COLO829 (cell line): ENCODE measurements around the gene UROS.

Source experiments
- DNase-seq: peaks from one replicate; pipeline ENCODE4 v3.0.0; 2012; ENCODE audit warnings: low spot score

Gene UROS

GRCh38 chr10:125822878-125823662, at the start of gene UROS, which contains the start of gene BCCIP:
Gene UROS (minus strand): TSS chr10:125823258. CDS start chr10:125816499, 6,759 bp downstream.
Gene BCCIP (plus strand): TSS chr10:125823546. CDS start chr10:125823558, 12 bp downstream.
- peak; percentile 78 for DNase-seq

- DNase-seq: no peak
These were observed 48.3 kb upstream of the UROS start for GRCh38 chr10:125871338-125871737.

DNA sequence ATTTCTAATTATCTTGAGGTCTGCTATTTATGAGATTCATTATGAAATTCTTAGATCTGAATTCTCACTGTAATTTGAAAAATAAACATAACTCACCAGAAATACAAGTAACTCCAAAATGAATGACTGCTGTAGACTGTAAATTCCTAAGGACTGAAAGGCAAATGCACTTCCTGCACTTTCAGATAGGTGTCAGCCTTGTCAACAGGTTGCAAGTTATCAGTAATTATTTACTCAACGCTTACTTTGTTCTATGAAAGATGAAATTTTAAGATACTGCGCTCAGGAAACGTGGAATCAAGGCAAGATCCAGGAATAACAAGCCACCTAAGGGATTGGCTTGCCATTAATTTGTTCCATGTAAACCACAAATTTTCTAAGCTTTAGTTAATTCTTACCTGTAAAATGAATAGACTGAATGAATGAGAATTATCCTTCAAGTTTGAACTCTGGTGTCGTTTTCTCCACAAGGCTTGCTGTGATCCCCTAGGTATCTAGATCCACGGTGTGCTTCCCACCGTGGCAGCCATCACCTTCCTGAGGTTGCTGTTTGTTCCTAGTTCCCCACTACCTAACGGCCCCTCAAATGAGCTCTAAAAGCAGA, 45.4 kb upstream of the UROS start:
- peak; percentile 12 for DNase-seq

DNA sequence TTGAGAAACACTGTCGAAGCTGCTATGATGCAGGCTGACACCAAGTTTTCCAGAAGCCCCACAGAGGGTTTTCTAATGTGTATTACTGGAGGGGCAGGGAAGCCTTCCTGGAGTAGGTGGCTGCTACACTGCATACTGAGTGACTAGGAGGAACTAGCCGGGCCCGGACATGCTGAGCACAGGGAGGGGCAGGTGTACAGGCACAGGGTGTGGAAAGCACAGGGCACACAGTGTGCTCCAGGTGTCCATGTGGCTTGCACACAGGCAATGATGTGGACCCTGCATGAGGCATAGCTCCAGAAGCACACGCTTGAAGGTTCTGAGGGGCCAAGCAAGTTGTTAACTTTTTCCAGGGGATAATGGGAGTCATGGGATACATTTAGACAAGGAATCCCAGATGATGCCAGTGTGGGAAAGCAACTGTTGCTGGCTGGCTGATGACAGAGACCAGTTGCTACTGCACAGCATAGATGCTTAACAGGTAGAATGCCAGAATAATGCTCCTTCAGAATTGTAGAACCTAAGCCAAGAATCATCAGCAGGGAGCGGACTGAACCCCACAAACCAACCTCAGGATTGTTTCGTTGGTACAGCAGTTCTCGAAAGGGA, 43.5 kb upstream of the UROS start:
- no peak for DNase-seq

- no peak for DNase-seq
These were observed 42.1 kb upstream of the UROS start for GRCh38 chr10:125865120-125865519.

GRCh38 chr10:125859128-125859817, 36.2 kb upstream of the UROS start:
- no peak for DNase-seq

DNA sequence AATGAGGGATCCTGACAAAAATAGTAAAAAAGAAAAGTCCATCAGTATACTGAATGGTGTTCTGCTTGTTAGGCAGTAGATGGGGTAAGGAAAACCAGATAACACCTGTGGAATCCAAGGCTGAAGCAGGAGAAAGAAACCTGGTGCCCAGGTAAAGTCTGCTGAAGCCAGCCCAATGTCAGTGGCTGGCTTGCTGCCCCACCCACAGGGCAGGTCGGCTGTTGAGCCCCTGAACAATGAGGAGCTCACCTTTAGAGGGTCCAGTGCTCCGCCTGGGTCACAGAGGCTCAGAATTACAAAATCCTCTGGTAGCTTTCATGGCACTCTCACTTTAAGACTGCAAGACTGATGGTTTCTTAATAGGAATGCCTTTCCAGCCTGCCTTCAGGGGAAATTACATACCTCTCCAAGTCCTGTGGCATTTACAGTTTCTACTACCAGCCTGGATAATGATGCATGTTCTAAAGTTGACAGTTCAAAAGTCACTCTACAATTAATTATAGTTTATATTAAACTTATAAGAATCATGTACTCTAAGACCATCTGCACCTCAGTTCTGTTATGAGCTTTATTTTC, 34.2 kb upstream of the UROS start:
- no peak for DNase-seq

DNA sequence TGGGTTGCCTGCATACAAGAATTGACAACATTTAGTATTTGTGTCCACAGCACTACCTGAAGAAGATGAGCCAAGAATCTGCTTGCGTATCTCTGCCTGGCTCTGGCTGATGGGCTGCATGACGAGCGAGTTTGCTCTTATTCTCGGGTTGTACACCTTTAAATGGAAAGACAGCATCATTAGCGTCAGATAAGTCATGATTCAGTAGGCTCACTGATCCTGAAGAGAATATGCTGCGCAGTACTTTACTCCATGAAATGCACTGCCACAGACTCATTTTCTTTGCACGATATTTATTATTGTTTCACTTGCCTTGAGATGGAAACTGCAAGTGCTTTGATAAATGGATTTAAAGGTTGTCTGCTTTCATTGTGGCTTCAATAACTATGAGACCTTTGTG, 29.4 kb upstream of the UROS start:
- no peak for DNase-seq

DNA sequence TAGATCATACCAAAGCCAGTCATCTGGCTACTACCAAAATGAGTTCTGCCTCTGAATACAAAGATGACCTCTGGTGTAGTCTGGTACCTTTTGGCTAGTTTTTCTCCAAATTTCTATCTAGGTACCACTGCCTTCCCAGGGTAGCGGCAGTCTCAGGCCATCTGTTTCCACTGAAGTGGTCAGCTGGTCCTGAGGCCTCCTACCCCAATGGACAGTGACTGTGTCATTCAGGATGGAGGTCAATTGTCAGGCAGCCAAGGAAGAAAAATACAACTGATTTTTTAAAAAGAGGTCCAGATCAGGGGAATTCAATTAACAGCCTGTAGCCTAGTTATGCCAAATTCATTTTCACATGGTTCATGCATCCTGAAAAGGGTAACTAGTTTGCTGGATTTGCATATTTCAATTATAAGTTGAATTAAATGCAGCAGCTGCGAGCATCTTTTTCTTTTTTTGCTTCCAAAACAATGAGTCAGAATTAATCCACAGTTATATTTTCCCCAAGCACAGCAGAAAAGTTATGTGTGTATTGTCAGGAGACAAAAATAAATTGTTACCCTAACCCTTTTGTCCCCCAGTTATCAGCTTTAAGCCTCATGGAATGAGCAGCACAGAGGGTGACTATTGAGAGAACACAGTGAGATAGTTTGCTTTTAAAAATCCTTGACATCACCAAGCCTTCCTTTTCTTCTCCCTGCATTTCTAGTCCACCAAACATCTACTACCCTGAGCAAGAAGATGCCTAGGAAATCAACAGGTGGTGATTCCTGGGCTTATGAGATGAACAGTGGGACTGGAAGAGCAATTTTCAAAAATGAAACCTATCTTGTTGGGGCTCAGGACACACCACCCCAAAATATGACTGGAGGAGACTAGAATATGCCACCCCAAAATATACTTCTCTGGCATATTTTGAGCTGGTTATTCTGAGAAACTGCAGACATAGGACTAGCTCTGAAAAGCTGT, 28.0 kb upstream of the UROS start:
- no peak for DNase-seq

DNA sequence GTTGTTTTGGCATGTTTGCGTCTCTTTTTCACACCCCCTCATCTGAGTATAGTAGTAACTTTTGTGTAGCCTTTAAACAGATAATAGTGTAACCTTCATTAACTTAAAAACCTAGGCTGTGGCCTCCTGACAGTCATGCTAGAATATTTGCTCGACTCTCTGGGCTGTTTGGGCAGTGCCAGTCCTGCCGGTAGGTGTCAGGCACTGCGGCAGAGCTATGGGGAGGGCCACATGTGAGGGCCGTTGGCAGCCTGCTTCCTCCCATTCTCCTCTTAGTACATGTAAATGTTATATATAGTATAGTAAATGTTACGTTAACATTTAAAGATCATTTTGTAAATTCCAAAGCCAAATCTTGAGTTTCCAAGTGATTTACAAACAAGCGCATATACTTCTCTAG, 26.4 kb upstream of the UROS start:
- DNase-seq: no peak

DNA sequence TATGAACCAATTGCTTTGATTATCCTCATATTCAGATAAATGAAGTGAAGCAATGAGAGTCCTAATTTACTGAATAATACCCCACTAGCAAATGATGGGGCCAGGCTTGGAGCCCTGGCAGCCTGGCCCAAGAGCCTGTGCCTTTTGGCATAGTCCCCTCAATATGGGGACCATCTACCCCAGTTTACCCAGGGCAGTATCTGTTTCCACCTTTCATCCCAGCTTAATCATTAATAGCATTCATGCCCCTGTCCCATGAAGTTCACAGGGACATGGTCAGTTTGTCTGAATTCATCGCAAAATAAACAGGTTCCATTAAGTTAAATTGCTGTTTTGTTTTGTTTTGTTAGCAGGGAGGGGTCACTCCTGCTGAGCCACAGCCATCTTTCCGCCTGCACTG, 25.8 kb upstream of the UROS start:
- no peak for DNase-seq

DNA sequence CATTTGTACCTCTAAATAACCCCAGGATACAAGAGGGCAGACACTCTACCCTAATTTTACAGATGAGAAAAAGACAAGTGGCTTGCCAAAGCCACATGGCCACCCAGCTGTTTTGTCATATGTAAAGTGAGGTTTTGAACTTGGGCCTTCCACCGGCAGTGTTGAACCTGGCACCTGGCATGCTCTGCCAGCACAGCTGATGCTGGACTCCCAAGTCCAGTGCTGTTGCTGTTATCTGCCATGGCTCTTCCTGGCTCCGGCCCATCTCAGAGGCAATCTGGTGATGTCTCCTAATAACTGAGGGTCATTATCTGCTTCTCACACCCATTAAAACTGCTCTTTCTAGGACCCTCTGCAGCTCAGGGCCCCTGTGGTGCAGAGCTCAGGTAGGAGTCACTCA, 25.3 kb upstream of the UROS start:
- no peak for DNase-seq

GRCh38 chr10:125846894-125847293, 23.8 kb upstream of the UROS start:
- no peak for DNase-seq

GRCh38 chr10:125845617-125846016, 22.6 kb upstream of the UROS start:
- no peak for DNase-seq

GRCh38 chr10:125844751-125845221, 21.7 kb upstream of the UROS start:
- DNase-seq: no peak

DNA sequence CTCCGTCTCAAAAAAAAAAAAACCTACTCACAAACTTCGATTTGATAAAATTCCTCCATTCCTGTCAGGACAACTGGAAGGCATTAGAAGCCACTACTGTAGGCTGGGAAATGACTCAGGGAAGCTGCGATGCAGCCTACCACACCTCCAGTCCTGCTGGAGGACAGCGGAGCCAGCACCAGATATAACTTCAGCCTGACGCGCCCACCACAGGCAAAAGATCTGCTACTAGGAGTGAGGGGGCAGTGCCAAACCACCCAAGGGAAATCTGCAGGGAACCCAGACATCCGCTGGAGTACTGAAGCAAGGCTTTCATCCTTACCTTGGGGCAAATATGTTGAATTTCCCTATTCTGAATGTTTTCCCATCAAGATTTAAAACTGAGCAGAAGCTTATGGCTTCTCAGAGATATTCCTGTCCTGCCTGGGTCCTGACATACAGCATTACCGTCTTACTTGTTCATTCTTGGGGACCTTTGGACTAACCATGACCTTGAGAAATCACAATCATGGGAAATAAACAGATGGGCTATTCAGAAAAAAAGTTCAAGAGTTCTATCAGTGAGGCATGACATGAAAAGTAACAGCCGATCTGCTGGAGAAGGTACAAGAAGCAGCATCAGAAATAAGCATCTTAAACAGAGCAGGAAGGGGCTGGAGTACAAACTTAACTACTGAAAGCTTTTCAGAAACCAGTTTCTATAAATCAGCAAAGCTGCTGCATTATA, 20.7 kb upstream of the UROS start:
- DNase-seq: no peak

DNA sequence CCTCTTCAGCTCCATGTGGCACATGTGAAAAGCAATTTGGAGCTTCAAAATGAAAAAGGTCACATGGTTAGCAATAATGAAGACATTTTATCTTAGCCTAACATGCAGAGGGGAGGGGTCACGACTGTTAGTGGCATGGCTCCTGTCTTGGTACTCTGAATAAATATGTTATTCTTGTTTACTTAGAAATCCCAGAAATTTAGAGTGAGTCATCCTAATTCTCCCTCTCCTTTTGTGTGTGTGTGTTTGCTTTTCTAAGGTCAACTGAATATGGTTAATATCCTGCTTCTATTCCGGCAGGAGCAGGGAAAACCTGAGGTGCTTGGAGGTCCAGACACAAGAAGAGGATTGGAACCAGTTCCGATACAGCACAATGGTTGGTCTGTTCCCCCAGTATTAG, 17.9 kb upstream of the UROS start:
- DNase-seq: peak; percentile 29

DNA sequence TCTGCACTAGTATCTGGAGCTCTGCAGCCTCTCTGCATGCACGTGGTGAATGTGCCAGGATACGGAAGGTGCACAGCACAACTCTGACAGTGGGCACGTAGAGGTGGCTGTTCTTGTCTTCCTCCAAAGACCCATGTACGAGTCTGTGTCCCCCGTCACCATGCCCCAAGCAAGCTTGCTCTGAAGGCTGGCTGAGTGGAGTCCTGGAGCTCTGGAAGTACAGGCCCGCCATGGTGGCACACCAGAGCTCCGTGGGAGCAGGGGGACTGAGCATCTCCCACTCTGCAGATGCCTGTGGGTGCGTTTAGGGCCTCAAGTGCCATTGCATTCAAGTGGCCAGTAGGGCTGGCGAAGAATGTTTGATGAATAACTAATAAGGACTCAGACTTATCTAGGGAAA, 17.3 kb upstream of the UROS start:
- no peak for DNase-seq

DNA sequence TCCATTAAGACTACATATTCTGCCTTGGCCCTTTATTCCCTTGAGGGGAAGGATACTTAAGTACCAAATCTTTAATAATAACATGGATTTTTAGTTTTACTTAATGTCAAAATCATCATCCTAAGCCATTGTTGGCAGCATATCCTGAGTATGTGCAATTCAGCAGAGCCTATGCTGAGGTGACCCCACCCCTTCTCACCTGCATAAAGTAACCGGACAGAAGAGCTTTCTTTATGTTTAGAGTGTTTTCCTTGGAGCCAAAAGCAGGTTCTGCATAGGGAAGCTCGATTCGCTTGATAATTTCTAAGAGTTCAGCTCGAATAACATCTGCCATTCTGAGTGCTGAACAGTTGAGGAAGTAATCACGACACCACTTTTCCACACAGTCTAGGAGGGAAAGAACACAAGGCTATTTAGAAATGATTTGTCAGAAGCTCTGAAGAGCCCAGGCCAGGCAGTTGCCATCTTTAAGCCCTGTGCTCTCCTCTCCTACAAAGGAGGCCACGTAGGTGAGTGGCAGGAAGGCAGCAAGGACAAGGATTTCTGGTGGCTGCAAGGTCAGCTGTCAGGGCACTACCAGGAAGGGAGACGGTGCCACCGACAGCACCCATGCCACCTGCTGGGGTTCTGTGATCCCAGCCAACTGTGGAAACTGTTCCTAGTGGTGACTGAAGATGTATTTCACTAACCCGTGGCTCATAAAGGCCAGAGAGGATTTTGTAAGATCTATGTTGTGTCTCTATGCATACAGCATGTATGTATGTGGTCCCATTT, 15.9 kb upstream of the UROS start:
- no peak for DNase-seq

DNA sequence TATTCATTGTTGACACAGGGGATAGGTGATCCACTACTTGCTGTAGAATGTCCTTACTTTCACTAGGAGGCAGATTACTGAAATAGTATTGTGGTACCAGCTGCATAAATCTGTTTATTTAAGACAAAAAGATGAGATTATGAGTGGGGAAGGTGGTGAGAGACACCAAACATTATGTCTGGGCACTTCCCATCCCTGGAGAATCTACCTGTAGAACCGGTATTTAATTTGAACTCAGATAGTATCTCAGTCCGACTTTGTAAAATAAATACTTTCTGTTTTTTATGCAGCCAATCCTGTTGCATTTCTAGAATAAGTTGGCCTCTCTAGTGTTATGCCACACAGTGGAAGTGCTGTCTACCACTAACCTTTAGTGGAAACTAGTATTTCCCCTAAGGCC, 13.7 kb upstream of the UROS start:
- no peak for DNase-seq
